ENCODE measurements around the gene SARM1. TPM values are rescaled to one million over a fixed set of nuclear protein-coding genes. Genes with fewer than 3 reads are reported as not detected.
A peak's percentile ranks its signal among the peaks of the same experiment; 100 is the strongest.
"Not testable (repeated sequence)": the region's sequence is repeated elsewhere in the genome, so short reads cannot be mapped to it uniquely, and the experiment has no call there.

SARM1 gene
- 11.4 TPM for total RNA-seq

DNA sequence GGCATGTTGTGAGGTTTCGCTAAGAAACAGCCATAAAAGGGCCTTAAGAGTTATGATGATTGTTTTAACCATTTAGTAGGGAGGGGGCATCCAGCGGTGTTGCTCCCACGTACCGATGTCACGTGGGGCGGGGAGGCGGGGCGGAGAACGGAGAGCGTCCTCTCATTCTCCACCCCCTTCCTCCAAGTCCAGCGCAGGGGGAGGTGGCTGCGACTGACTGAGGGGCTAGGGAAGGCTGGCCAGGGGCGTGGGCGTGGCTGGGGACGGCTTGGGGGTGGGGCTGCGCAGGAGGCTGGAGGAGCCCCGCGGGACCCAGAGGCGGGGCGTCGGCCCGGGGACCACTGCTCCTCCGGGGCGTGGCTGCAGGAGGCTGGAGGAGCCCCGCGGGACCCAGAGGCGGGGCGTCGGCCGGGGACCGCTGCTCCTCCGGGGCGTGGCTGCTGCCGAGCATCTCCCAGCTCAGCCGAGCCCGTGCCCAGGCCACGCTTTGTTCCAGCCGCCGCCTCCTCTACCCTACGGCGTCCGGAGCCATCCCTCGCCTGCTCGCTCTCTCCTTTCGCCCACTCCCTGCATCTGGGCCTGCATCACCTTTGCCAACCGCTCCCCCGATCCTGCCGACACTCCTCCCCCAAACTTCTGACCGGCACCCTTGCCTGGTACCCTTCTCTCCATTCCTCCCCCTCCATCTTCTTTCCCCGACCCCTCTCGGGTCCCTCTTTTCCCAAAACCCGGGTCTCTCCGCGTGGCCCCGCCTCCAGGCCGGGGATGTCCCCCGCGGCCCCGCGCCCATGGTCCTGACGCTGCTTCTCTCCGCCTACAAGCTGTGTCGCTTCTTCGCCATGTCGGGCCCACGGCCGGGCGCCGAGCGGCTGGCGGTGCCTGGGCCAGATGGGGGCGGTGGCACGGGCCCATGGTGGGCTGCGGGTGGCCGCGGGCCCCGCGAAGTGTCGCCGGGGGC lies at the start of gene SARM1:
Gene SARM1 (plus strand): TSS at position 450 of the 958 bp plus-strand sequence. CDS start 339 bp downstream, at position 789.
- peak; percentile 91 for DNase-seq

DNA sequence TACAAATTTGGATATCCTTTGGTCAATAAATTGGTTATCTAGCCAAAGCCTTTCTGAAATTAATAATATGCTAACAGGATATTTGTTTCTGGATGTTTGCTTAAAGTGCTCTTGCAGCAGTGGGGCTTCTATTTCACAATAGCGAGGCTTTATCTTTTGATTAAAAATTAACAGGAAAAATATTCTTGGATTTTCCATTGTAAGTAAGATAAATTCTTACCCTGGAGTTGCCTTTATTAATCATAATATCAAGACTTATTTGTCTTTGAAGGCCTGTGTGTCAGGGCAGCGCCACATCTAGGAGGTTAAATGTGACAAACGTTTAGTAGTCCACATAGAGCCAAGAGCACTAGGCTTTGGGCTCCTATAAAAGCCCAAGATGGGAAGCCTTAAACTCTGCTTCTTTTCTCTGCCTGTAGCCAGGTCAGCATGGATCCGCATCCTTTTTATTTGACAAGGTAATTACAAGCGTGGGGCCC lies 47.2 kb upstream of the SARM1 start:
- DNase-seq, result no peak

DNA sequence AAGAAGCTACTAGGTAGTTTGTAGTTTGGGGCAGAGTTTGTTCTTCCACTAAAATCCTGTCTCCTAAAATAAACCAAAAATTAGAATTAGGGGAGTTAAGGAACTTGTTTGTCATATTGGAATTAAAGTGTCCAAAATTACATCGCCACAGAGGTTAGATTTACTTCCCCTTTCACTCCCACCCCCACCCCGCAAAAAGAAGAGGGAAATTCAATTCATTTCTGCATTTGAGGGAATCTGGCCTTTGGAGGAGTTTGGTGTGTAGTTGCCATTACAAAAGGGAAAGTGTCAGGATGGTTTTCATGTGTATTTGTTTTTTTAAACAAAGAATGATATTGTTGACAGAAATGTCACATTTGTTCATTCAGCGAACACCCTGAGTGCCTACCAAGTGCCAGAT lies 46.7 kb upstream of the SARM1 start:
- no peak for DNase-seq

DNA sequence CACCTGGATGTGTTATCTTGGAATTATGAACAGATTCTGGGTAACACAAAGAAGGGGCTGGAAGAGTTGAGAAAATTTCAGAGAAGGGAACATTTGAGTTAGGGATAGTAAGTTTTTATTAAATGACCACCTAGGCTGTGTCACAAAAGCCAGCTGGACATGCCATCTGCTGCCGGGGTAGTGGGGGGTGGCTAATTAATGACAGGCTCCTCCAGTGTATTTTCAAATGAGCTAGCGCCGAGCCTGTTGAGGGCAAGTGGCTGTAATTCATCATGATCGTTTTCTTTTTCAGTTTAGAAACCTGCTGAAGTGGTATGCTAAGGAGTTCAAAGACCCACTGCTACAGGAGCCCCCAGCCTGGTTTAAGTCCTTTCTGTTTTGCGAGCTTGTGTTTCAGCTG lies 46.3 kb upstream of the SARM1 start:
- no peak for DNase-seq

DNA sequence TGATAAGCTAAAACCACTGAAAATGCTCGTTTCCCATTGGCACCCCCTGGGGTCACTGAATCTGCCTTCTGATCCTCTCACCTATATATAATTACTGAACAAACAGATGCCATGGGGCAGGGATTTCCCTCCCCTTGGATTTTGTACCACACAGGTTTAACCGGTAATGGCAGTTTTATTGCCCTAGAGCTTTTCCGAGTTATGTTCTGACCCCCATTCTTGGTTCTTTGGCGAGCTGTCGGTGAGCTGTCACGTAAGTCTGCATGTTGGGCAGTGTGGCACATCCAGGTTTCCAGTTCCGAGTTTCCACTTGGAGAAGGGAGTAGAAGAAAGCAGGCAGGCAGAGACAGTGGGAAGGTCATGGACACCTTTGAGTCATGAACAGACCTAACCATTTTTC lies 45.4 kb upstream of the SARM1 start:
- no peak for DNase-seq

- DNase-seq, result no peak
These were observed 44.4 kb upstream of the SARM1 start for GRCh38 chr17:28327031-28327607.

DNA sequence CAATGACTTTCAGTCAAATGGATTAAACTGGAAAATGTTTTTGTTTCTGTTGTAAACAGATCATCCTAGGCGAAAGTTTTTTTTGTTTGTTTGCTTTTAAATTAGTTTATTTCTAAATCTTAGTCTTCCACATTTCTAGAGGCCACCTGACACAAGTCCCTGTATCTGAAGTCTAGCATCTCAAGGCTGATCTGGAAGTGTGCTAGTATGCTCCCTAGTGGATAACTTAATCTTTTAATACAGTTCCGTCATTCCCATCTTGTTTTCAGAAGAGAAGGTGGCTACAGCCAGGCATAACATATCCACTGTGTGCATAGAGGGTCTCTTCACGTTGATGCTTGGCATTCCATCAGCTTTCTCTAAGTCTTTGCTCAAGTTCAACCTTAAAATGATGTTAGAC lies 43.8 kb upstream of the SARM1 start:
- DNase-seq, result no peak

- no peak for DNase-seq
These were observed 43.2 kb upstream of the SARM1 start for GRCh38 chr17:28328325-28328724.

GRCh38 chr17:28330671-28331070 lies 40.8 kb upstream of the SARM1 start:
- no peak for DNase-seq

- DNase-seq, result no peak
These were observed 39.5 kb upstream of the SARM1 start for GRCh38 chr17:28331891-28332420.

- DNase-seq, result no peak
These were observed 38.3 kb upstream of the SARM1 start for GRCh38 chr17:28333083-28333746.

DNA sequence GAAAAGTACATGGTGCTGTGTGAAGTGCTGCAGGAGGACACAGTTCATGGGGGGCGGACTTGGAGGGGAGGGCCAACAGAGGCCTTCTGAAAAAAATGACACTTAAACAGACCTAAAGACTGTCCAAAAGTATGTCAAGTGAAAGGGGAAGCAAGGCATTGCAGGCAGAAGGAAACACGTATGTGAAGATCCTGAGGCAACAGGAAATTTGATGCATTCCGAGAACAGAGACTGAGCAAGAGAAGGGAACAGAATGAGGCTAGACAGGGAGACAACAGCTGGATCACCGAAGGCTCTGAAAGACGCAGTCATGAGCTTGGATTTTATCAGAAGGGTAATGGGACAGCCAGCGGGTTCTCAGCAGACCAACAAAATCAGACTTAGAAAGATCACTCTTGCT lies 37.3 kb upstream of the SARM1 start:
- no peak for DNase-seq

DNA sequence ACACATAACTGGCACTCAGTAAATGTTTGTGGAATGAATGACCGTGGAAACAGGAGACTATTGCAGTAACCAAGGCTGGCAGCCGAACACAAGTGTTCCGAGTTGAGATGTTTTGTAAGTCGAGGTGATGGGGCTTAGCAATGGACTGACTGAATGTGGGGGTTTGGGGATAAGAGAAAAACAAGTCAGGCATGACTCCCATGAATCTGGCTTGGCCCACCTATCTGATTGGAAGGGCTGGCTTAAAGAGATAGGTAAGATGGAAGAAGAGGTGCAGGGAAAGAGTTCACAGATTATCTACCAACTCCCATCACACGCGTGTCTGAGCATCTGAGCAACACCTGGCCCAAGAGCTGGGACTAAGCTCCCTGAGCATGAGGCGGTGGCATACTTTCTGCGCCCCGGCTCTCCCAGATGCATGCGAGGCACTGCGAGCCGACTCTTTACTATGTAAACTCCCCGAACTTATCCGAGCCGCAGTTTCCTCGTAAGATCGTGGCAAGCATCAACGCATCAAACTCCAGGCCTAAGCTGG lies 36.8 kb upstream of the SARM1 start:
- no peak for DNase-seq

DNA sequence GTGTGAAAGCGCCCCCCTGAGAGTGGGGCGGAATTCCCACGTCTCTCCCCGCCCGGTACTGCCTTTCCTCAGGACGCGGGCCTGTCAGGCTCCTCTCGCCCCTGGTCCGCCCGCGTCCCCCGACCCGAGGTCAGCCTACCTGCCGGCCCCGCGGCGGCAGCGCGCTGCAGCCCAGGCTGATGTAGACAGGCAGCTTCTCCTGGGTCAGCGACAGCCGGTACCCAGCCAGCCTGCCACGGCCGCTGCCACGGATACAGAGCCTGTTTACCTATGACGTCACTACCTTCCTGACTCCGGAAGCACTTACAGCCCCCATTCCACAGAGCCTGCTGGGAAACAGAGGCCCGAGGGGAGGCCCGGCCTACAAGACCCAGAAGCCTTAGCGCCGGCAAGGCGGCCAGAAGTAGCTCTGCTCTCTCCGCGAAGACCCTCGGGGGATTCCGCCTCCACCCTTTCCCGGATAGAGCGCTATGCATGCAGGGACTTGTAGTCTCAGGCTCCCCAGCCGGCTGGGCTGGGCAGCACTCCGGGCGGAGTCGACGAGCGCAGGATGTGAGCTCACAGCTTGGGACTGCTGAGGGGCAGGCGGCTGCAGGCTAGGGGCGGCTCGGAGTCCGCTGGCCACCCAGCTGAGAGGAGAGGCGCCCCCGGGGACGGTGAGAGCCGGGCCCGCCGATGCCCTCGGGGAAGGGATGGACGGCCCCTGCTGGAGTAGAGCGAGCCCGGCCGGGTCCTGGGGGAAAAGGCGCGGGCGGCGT lies 36.1 kb upstream of the SARM1 start, which contains the start of the genes IFT20 and TNFAIP1:
Gene IFT20 (minus strand): TSS at position 272 of the 758 bp plus-strand sequence. CDS start 3,487 bp downstream, outside the sequence.
Gene TNFAIP1 (plus strand): TSS at position 561 of the 758 bp plus-strand sequence. CDS start 3,761 bp downstream, outside the sequence.
- peak; percentile 100 for DNase-seq

DNA sequence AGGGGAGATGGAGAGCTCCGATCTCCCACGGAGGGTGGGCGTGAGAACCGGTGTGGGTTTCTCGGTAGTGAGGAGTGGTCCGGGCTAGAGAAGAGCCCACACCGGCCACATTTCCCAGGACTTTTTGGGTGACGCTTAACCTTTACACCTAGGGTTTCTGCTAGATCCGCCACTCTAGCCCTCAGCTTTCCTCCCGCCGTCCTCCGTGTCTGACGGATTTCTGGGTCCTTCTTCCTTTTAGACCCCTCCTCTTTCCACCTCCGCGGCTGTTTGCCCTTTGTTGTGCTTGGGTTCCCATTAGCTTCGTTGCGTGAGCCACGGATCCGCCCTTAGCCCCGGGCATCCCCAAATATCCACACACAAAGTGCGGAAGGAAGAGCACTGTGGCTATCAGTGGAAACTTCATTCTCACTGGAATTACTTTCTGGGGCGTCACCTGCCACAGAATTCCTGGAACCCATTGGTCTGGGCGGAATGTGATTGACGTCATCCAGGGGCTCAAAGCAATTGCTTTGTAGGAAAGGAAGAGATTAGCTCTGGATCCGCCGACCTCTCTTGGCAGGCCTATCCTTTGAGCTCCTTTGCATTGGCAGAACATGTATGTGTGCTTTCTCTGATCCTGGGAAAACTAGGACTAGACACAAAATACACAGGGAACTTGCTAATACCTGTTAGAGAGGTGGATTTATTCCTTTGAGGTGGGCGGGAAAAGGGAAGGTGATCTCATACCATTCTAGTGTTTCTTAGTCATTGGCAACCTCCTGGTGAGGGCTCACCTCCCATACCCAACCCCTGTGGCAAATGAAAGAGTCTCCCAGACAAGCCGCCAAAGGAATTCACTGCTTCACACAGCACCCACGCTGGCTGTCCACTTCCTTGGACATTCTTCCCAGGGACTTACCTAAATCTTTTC lies 35.3 kb upstream of the SARM1 start:
- DNase-seq, result peak; percentile 84

GRCh38 chr17:28338056-28338768 lies 33.3 kb upstream of the SARM1 start:
- DNase-seq, result no peak

DNA sequence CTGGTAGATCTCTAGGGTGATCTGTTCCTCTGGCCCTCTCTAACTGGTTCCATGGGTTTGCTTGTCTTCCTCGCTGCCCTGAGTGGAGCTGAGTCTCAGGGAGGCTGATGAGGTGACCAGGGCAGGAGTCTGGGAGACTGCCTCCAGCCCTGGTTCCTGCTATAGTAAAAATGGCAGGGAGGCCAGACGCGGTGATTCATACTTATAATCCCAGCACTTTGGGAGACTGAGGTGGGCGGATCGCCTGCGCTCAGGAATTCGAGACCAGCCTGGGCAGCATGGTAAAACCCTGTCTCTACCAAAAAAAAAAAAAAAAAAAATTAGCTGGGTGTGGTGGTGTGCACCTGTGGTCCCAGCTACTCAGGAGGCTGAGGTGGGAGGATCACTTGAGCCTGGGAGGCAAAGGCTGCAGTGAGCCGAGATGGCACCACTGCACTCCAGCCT lies 32.7 kb upstream of the SARM1 start:
- DNase-seq, result not testable (repeated sequence)

- DNase-seq, result no peak
These were observed 32.1 kb upstream of the SARM1 start for GRCh38 chr17:28339431-28339830.

DNA sequence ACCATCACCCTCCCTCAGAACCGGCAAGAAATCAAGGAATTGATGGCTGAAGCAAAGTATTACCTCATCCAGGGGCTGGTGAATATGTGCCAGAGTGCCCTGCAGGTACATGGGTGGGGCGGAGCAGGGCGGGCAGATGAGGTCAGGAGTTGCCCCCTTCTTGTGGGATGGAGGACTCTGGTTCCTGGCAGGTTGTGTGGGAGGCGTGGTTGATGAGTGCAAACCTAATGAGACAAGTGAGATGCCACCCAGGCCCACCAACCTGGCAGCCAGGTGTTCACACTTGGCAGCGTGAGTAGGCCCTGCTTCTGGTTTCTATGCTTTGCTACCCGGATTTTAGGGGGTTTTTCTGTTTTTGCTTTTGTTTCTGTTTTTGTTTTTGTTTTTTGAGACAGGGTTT lies 31.1 kb upstream of the SARM1 start:
- DNase-seq, result no peak
